Measurements from ENCODE around the gene ISG15. TPM values are rescaled to one million over a fixed set of nuclear protein-coding genes. Genes with fewer than 3 reads are reported as not detected.

The ISG15 gene
- total RNA-seq, 1 experiment from 2014 or later: 165 TPM

DNA sequence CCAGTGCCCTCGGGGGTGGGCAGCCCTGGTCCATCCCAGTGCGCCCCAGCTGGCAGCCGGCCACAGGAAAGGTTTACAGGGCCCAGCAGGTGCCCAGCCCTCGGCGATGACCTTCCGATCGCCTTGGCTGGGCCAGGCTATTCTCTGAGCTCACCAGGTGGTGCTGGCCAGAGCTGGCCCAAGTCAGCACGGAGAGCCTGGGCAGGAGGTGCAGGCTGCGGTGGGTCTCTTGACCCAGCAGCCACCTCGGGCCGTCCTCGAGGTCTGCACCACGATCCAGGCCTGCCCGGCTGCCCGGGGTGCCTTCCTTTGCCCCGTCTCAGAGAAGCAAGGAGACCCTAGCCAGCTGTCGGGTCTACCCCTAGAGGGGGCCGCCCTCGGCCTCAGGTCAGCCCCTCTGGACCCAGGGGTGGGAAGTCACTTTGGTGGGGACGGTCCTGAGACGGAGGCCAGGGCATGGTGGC is 31.8 kb upstream of the ISG15 start:
- H3K4me1 Mint-ChIP-seq (ENCODE audit: low read depth, unreplicated experiment): peaks cover 7% of the 10 kb centered on the region
- DNase-seq: no peak
- no peak overlapping the region for H3K4me3 Mint-ChIP-seq (ENCODE audit: low read depth, unreplicated experiment)
- BruUV-seq (replicated peaks): no TSS peak
- peaks cover 7% of the 10 kb centered on the region for H3K36me3 Mint-ChIP-seq (ENCODE audit: insufficient read depth, unreplicated experiment)
- CTCF ChIA-PET: no interaction called here
- no peaks in the 10 kb centered on the region for H3K9me3 Mint-ChIP-seq (ENCODE audit: low read depth, unreplicated experiment)
- H3K27ac Mint-ChIP-seq (ENCODE audit: unreplicated experiment): no peak overlapping the region
- intact Hi-C loops (cut with micrococcal nuclease; ENCODE audit: unreplicated experiment): no loop called here
- TF ChIP-seq, protein P1, sequence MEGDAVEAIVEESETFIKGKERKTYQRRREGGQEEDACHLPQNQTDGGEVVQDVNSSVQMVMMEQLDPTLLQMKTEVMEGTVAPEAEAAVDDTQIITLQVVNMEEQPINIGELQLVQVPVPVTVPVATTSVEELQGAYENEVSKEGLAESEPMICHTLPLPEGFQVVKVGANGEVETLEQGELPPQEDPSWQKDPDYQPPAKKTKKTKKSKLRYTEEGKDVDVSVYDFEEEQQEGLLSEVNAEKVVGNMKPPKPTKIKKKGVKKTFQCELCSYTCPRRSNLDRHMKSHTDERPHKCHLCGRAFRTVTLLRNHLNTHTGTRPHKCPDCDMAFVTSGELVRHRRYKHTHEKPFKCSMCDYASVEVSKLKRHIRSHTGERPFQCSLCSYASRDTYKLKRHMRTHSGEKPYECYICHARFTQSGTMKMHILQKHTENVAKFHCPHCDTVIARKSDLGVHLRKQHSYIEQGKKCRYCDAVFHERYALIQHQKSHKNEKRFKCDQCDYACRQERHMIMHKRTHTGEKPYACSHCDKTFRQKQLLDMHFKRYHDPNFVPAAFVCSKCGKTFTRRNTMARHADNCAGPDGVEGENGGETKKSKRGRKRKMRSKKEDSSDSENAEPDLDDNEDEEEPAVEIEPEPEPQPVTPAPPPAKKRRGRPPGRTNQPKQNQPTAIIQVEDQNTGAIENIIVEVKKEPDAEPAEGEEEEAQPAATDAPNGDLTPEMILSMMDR (IDR thresholded peaks at IDR 0.05; ENCODE audit: unreplicated experiment): no peak
- peaks cover 47% of the 10 kb centered on the region for H3K27me3 Mint-ChIP-seq (ENCODE audit: unreplicated experiment)

DNA sequence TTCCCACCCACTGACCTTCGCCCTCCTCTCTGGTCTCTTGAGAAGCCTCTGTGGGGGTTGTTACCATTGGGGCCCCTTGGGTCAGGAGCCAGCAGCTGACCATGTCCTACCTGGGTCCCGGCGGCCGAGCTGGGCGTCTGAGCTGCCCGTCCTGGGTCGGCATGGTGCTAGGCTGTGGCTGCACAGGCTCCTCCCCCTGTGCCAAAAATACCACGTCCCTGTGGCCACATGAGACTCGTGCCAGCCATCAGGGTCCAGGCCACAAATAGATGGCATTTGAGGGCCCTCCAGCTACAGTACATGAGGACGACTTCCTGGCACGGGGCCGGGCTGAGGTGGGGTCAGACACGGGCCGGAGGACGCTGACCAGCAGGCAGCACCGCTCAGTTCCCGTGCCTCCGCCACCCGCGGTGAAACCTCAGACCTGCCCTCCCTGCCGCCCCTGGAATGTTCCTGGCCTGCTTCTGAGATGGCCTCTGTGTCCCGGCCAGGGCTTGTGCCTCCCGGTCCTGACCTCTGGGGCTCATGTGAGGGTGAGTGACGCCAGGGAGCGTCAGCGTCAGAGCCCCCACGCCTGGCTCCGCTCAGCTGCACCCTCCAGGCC is 31.2 kb upstream of the ISG15 start, which contains the start of gene PERM1:
Gene PERM1, minus strand, starts transcription at position 139 of the 604 bp plus-strand sequence. CDS start 1,064 bp downstream, outside the sequence.
- CTCF ChIA-PET: interaction anchor here (2.9 kb wide), 1 partner anchor 82 kb away, joined by 9 read pairs; no protein-coding TSS in a partner anchor
- BruUV-seq (replicated peaks): no TSS peak
- no peak for DNase-seq
- TF ChIP-seq, protein P1 (IDR thresholded peaks at IDR 0.05; ENCODE audit: unreplicated experiment): no peak
- Mint-ChIP-seq H3K4me1 (ENCODE audit: low read depth, unreplicated experiment) (peaks cover 7% of the 10 kb centered on the region), H3K27me3 (ENCODE audit: unreplicated experiment) (peaks cover 47% of the 10 kb centered on the region), H3K36me3 (ENCODE audit: insufficient read depth, unreplicated experiment) (peaks cover 7% of the 10 kb centered on the region), H3K4me3 (ENCODE audit: low read depth, unreplicated experiment) (no peak within 1 kb of the TSS), H3K9me3 (ENCODE audit: low read depth, unreplicated experiment) (no peaks in the 10 kb centered on the region), H3K27ac (ENCODE audit: unreplicated experiment) (no peak within 1 kb of the TSS)
- intact Hi-C loops (cut with micrococcal nuclease; ENCODE audit: unreplicated experiment): no loop called here

DNA sequence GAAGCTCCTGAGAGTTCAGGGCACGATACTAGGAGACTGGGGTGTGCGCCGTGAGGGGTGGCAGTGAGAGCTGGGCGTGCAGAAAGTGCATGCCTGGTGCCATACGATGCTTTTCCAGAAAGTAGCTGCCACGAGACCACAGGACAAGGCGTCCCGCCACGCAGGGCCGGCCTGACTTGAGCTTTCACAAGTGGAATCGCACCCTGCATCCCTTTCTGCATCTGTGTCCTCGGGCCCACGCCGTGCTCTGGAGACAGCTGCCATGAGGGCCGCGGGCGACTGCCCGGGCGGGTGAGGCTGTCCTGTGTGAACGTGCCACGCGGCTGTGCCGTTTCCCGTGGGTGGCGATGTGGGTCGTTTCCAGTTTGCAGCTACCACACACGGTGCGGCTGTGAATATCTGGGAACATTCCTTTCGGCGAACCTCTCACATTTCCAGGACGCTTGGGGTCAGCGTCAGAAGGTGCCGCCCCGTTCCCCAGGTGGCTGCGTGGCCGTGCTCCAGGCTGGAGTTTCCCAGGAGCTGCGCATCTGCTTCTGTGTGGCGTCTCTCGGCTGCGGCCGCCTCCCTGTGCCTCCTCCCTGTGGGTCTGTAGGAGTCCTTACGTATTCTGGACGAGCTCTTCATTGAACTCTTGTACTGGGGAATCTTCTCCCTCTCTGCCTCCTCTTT is 30.4 kb upstream of the ISG15 start:
- Mint-ChIP-seq H3K27me3 (ENCODE audit: unreplicated experiment) (peaks cover 43% of the 10 kb centered on the region), H3K36me3 (ENCODE audit: insufficient read depth, unreplicated experiment) (peaks cover 6% of the 10 kb centered on the region), H3K9me3 (ENCODE audit: low read depth, unreplicated experiment) (no peaks in the 10 kb centered on the region), H3K27ac (ENCODE audit: unreplicated experiment) (no peak overlapping the region), H3K4me1 (ENCODE audit: low read depth, unreplicated experiment) (peaks cover 6% of the 10 kb centered on the region), H3K4me3 (ENCODE audit: low read depth, unreplicated experiment) (no peak overlapping the region)
- no TSS peak for BruUV-seq (replicated peaks)
- TF ChIP-seq, protein P1 (IDR thresholded peaks at IDR 0.05; ENCODE audit: unreplicated experiment): no peak
- CTCF ChIA-PET: interaction anchor here (2.9 kb wide), 1 partner anchor 81 kb away, joined by 9 read pairs; no protein-coding TSS in a partner anchor
- intact Hi-C loops (cut with micrococcal nuclease; ENCODE audit: unreplicated experiment): no loop called here
- DNase-seq: no peak

DNA sequence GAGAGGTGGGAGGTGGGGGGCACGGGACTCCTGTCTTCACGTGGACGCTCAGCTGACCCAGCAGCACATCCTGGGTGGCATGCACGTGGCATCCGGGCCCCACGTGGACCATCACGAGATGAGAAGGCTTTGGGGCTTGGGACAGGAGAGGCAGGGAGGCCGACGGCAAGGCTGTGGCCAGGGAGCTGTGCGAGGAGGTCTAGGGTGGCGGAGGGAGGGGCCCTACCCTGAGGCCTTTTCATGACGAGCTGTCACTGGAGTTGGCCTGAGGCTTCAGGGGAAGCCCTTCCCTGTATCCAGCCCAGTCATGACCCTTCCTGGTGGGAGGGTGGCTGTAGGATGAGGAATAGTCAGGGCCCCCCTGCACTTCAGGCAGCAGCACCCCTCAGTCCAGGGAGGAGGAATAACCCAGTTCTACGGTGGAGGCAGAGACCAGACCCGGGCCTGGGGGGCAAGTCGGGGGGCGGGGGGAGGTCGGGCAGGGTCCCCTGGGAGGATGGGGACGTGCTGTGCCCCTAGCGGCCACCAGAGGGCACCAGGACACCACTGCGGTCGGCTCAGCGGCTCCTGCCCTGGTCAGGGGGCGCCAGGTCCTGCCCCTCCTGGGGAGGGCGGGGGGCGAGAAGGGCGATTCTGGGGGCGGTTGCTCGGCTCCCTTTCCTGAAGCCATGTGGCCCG is 29.4 kb upstream of the ISG15 start:
- Mint-ChIP-seq H3K36me3 (ENCODE audit: insufficient read depth, unreplicated experiment) (no peaks in the 10 kb centered on the region), H3K4me1 (ENCODE audit: low read depth, unreplicated experiment) (no peaks in the 10 kb centered on the region), H3K27ac (ENCODE audit: unreplicated experiment) (no peak overlapping the region), H3K27me3 (ENCODE audit: unreplicated experiment) (peaks cover 44% of the 10 kb centered on the region), H3K9me3 (ENCODE audit: low read depth, unreplicated experiment) (no peaks in the 10 kb centered on the region), H3K4me3 (ENCODE audit: low read depth, unreplicated experiment) (peak overlapping the region; percentile 26)
- peak; percentile 57 for DNase-seq
- no TSS peak for BruUV-seq (replicated peaks)
- TF ChIP-seq, protein P1 (IDR thresholded peaks at IDR 0.05; ENCODE audit: unreplicated experiment): peak; percentile 97
- intact Hi-C loops (cut with micrococcal nuclease; ENCODE audit: unreplicated experiment): no loop called here
- CTCF ChIA-PET: interaction anchor here (0.7 to 2.9 kb wide), 2 partner anchors 18 to 80 kb away, joined by 3 to 9 read pairs; no protein-coding TSS in a partner anchor

Data from Calu3 (cell line).